BLaER1 treated with 17β-estradiol and CSF1 and Interleukin-3, amounts not matched to agents 10 nM and 100 nM (cell line): Measurements from ENCODE around the gene CACNA1D.

Experiments
- H3K27ac ChIP-seq, 11 experiments: shearing (Covaris generic); formaldehyde crosslinking; 2 replicates each; pipeline ENCODE4 v1.8.1; 2022
- H3K27me3 ChIP-seq, 11 experiments: shearing (Covaris generic); formaldehyde crosslinking; 2 replicates each; pipeline ENCODE4 v1.8.1; 2022
- H3K36me3 ChIP-seq, 11 experiments: shearing (Covaris generic); formaldehyde crosslinking; 2 replicates each; pipeline ENCODE4 v1.8.1; 2022
- H3K4me1 ChIP-seq, 10 experiments: shearing (Covaris generic); formaldehyde crosslinking; 2 replicates each; pipeline ENCODE4 v1.8.1; 2022
- H3K4me2 ChIP-seq, 11 experiments: shearing (Covaris generic); formaldehyde crosslinking; 2 replicates each; pipeline ENCODE4 v1.8.1; 2022
- H3K4me3 ChIP-seq, 10 experiments: shearing (Covaris generic); formaldehyde crosslinking; 2 replicates each; pipeline ENCODE4 v1.8.1; 2022
- H3K9ac ChIP-seq, 11 experiments: shearing (Covaris generic); formaldehyde crosslinking; 2 replicates each; pipeline ENCODE4 v1.8.1; 2022
- H3K9me3 ChIP-seq, 11 experiments: shearing (Covaris generic); formaldehyde crosslinking; replicated peaks in 1 of 11; 2 replicates each; pipeline ENCODE4 v1.8.1; 2022
- H4K20me1 ChIP-seq, 11 experiments: shearing (Covaris generic); formaldehyde crosslinking; 2 replicates each; pipeline ENCODE4 v1.8.1; 2022
- Cebpa-rat ChIP-seq, 11 experiments: shearing (Covaris generic); IDR thresholded peaks; 2 replicates each; pipeline ENCODE4 v1.8.1; 2022

CACNA1D gene

GRCh38 chr3:53856964-53857363, 362.6 kb downstream of the CACNA1D start:
- Histone ChIP-seq H3K27ac (no peak overlapping the region), H3K9me3 (no peaks in the 10 kb centered on the region), H3K36me3 (peaks cover 23 to 35% (median 29%) of the 10 kb centered on the region in 11 experiments), H3K4me1 (peaks cover 10 to 25% (median 18%) of the 10 kb centered on the region in 10 experiments; a peak in 18 of 20 replicates), H3K4me3 (no peak overlapping the region), H3K9ac (no peak overlapping the region), H3K27me3 (no peaks in the 10 kb centered on the region), H4K20me1 (0 out of 22 replicates have a peak, but pooled peaks cover 0 to 3% (median 0%) of the 10 kb centered on the region in 11 experiments), H3K4me2 (peak overlapping the region in 10 of 11 experiments; percentile 15 to 52 (median 33); a peak in 14 of 22 replicates)
- TF ChIP-seq Cebpa-rat (IDR thresholded peaks at IDR 0.05) = no peak

DNA sequence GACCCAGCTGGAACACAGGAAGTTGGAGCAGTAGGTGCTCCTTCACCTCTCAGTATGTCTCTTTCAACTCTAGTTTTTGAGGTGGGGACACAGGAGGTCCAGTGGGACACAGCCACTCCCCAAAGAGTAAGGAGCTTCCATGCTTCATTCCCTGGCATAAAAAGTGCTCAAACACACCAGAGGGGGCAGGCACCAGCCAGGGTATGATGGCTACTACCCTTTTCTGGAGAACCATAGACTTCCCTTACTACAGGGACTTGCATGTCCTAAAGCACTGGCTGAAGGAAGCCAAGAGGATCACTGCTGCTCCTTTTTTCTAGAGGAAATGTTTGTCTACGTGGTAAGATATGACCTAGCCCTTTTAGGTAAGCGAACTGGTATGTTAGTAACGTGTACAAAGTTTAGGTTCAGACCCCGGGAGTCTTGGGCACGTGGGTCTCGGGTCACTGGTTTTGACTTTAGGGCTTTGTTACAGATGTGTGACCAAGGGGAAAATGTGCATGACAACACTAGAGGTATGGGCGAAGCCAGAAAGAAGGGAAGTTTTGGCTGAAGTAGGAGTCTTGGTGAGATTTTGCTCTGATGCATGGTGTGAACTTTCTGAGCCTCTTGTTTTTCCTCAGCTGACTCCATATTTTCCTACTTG, 363.8 kb downstream of the CACNA1D start:
- H3K9me3 ChIP-seq = no peaks in the 10 kb centered on the region
- peaks cover 36 to 48% (median 41%) of the 10 kb centered on the region in 11 experiments for H3K36me3 ChIP-seq

DNA sequence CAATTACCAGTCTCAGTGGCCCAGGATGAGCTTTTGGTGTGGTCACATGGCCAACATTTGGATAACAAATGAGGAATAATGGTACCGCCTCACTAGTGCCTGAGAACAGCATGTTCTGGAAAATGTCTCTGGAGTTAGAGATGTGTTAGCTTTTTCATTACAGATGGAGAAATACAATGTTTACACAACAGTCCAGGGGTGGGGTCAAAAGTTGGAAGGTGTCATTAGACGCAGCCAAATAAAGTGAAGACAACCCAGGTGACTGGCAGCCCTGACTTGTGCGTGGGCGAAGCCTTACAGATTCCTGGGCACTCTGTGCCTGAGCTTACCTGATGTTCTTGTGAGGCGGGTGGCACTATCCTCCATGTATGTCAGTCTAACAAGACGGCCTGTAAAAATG, 364.8 kb downstream of the CACNA1D start:
- no peak for TF ChIP-seq Cebpa-rat (IDR thresholded peaks at IDR 0.05)
- Histone ChIP-seq H3K9me3 (no peaks in the 10 kb centered on the region), H3K4me3 (no peak overlapping the region), H3K27me3 (no peaks in the 10 kb centered on the region), H3K36me3 (peaks cover 45 to 57% (median 50%) of the 10 kb centered on the region in 11 experiments), H3K4me2 (no peak overlapping the region; a peak in 1 of 22 replicates), H4K20me1 (0 out of 22 replicates have a peak, but pooled peaks cover 0 to 7% (median 0%) of the 10 kb centered on the region in 11 experiments), H3K9ac (no peak overlapping the region), H3K27ac (no peak overlapping the region), H3K4me1 (peaks cover 10 to 25% (median 18%) of the 10 kb centered on the region in 10 experiments; a peak in 18 of 20 replicates)

More for the DNA sequence above, 363.8 kb downstream of the CACNA1D start:
- no peak for TF ChIP-seq Cebpa-rat (IDR thresholded peaks at IDR 0.05)
- H3K27ac ChIP-seq = no peak overlapping the region
- peaks cover 10 to 25% (median 18%) of the 10 kb centered on the region in 10 experiments; a peak in 18 of 20 replicates for H3K4me1 ChIP-seq
- no peak overlapping the region for H3K4me3 ChIP-seq
- H3K27me3 ChIP-seq = no peaks in the 10 kb centered on the region
- H4K20me1 ChIP-seq = 0 out of 22 replicates have a peak, but pooled peaks cover 0 to 7% (median 0%) of the 10 kb centered on the region in 11 experiments
- no peak overlapping the region for H3K9ac ChIP-seq
- H3K4me2 ChIP-seq = peak overlapping the region in 3 of 11 experiments; percentile 4 to 31 (median 19); a peak in 4 of 22 replicates

- H3K4me1 ChIP-seq = peaks cover 10 to 25% (median 18%) of the 10 kb centered on the region in 10 experiments; a peak in 18 of 20 replicates
- no peak for TF ChIP-seq Cebpa-rat (IDR thresholded peaks at IDR 0.05)
These were observed 365.8 kb downstream of the CACNA1D start for GRCh38 chr3:53860196-53860595.

DNA sequence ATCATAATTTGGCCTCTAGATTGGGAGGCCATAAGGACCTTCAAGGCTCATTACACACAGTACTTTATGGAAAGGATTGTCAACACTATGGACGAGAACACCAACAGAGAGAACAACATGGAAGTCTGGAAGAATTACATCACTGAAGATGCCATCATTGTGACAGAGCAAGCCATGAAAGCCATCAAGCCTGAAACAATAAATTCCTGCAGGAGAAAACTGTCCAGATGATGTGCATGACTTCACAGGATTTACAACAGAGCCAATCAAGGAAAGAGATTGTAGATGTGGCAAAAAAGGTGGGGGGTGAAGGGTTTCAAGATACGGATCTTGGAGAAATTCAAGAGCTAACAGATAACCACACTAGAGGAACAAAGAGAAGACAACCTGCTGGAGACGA, 367.8 kb downstream of the CACNA1D start:
- Histone ChIP-seq H3K4me3 (no peak overlapping the region), H4K20me1 (peaks cover 0 to 7% (median under 1%) of the 10 kb centered on the region in 11 experiments; a peak in 8 of 22 replicates), H3K4me2 (no peak overlapping the region), H3K9ac (no peak overlapping the region), H3K27me3 (no peaks in the 10 kb centered on the region), H3K27ac (no peak overlapping the region), H3K36me3 (peaks cover 73 to 87% (median 80%) of the 10 kb centered on the region in 11 experiments), H3K4me1 (peaks cover 4 to 18% (median 7%) of the 10 kb centered on the region in 10 experiments; a peak in 18 of 20 replicates), H3K9me3 (no peaks in the 10 kb centered on the region)
- TF ChIP-seq Cebpa-rat (IDR thresholded peaks at IDR 0.05) = no peak

More at GRCh38 chr3:53860196-53860595, 365.8 kb downstream of the CACNA1D start:
- Histone ChIP-seq H4K20me1 (peaks cover 0 to 7% (median 0%) of the 10 kb centered on the region in 11 experiments; a peak in 1 of 22 replicates), H3K36me3 (peaks cover 56 to 67% (median 60%) of the 10 kb centered on the region in 11 experiments), H3K4me3 (no peak overlapping the region), H3K4me2 (no peak overlapping the region), H3K27me3 (no peaks in the 10 kb centered on the region), H3K9me3 (no peaks in the 10 kb centered on the region), H3K9ac (no peak overlapping the region), H3K27ac (no peak overlapping the region)

DNA sequence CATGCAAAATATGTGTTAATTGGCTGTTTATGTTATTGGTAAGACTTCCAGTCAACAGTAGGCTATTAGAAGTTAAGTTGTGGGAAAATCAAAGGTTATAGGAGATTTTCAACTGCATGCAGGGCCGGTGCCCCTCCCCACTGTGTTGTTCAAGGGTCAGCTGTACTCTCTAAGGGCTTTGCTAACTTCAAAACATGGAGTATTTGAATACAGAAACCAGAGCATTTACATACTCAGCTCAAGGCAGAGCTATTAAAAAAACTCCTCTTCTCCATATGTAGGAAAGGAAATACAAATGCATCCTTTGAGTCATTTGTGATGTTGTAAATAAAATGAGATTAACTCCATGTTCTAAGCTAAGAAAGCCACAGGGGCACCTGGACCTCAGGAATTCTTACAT, 368.7 kb downstream of the CACNA1D start:
- H3K4me1 ChIP-seq = peaks cover 0 to 11% (median 3%) of the 10 kb centered on the region in 10 experiments; a peak in 5 of 20 replicates
- no peak overlapping the region for H3K9ac ChIP-seq
- H3K36me3 ChIP-seq = peaks cover 82 to 96% (median 89%) of the 10 kb centered on the region in 11 experiments
- H3K4me3 ChIP-seq = no peak overlapping the region
- no peaks in the 10 kb centered on the region for H3K9me3 ChIP-seq
- no peak for TF ChIP-seq Cebpa-rat (IDR thresholded peaks at IDR 0.05)
- no peak overlapping the region for H3K4me2 ChIP-seq
- H4K20me1 ChIP-seq = peaks cover 0 to 16% (median 5%) of the 10 kb centered on the region in 11 experiments; a peak in 10 of 22 replicates
- H3K27ac ChIP-seq = no peak overlapping the region
- no peaks in the 10 kb centered on the region for H3K27me3 ChIP-seq
